Keratinocyte (primary cell): Measurements from ENCODE around the gene PEPD.

Source experiments
- CTCF ChIP-seq, 3 experiments: IDR thresholded peaks in 1 of 3; conservative IDR thresholded peaks in 1 of 3; optimal IDR thresholded peaks in 1 of 3; 2 replicates in 2 of 3; 3 replicates in 1 of 3; pipeline versions ENCODE3 to v1.5.1; 2011; ENCODE audit warnings: low read length in 3 of 3, mild to moderate bottlenecking in 3 of 3, moderate library complexity in 2 of 3, control low read depth in 1 of 3, inconsistent platforms in 1 of 3; ENCODE audit not compliant: insufficient read depth in 2 of 3; ENCODE audit errors: extremely low read depth in 1 of 3
- EZH2 ChIP-seq: IDR thresholded peaks from one replicate; pipeline ENCODE4 v1.6.1; 2012; ENCODE audit warnings: inconsistent platforms, mild to moderate bottlenecking, low read length, moderate library complexity

- TF ChIP-seq CTCF (optimal IDR thresholded peaks at IDR 0.05 in 1 of 3, IDR thresholded peaks at IDR 0.05 in 1 of 3, conservative IDR thresholded peaks at IDR 0.05 in 1 of 3; ENCODE audit: extremely low read depth in 1 of 3, insufficient read depth in 2 of 3, low read length in 3 of 3) = no peak
- TF ChIP-seq EZH2 = no peak
These were observed 155.5 kb downstream of the PEPD start for GRCh38 chr19:33366127-33366526.
